Central memory CD4-positive, alpha-beta T cell (primary cell): ENCODE data around the gene FBN2.
"Not testable (repeated sequence)": the region's sequence is repeated elsewhere in the genome, so short reads cannot be mapped to it uniquely, and the experiment has no call there.

Experiments
- DNase-seq: peaks from one replicate; pipeline ENCODE4 v3.0.0; 2022

FBN2 gene

GRCh38 chr5:128475693-128476092, 62.4 kb downstream of the FBN2 start:
- DNase-seq = no peak

DNA sequence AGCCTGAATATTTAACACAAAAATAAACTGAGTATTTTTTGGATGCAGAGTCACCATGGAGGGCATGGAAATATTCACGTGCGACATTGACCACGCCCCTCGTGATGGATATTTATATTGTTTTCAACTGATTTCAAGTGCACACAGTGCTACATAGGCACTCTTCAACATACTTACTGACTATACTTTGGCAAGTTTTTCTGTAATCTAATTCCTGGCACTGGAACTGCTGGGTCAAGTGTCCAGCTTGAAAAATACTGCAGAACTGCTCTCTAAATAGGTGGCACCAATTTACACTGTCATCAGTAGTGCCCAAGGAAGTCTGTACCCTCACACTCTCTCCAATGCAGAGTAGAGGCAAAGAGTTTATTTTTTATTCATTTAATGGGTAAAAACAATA, 65.1 kb downstream of the FBN2 start:
- DNase-seq = no peak

DNA sequence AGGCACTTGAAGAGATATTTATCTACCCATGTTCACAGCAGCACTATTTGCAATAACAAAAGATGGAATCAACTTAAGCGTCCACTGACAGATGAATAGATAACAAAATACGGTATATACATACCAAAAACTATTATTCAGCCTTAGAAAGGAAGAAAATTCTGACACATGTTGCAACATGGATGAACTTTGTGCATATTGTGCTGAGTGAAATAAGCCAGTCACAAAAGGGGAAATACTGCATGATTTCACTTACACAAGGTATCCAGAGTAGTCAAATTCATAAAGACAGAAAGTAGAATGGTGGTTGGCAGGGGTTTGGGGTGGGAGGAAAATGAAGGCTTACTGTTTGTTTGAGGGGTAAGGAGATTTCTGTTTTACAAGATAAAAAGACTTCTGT, 66.0 kb downstream of the FBN2 start:
- DNase-seq = no peak

- no peak for DNase-seq
These were observed 67.4 kb downstream of the FBN2 start for GRCh38 chr5:128470663-128471062.

DNA sequence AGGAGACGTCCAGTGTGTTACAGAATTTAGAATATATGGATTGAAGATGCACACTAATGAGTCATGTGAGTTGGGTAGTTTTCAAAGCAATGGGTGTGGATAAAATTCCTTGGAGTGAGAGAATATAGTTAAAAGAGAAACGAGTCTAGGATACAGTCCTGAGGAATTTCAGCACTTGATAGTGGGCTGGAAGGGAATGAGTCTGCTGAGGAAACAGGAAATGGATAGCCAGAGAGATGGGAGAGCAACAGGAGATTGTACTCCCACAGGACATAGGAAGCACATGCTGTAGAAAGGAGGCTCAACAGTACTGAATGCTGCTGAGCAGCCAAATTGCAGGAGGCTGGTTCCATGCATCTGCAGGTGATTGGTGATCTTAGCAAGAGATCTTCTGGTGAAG, 68.1 kb downstream of the FBN2 start:
- DNase-seq = no peak

DNA sequence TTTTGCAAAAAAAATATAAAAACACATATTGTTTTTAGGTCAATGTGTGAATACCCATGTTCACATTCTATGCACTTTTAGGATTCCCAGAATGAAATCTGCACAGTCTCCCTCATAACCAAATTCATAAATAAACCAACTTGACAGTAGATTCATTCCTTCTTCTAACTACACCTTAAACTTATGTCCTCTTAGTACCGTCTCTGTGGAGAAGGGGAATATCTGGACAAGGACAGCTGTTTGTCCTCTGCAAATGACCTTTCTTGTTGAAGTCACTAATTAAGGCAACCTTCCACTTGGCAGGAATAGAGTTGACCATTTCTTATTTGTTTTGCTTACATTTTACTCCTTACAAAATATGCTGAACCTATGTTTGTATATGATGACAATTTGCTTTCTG, 71.1 kb downstream of the FBN2 start:
- no peak for DNase-seq

- no peak for DNase-seq
These were observed 71.5 kb downstream of the FBN2 start for GRCh38 chr5:128466554-128466953.

GRCh38 chr5:128464596-128464995, 73.4 kb downstream of the FBN2 start:
- no peak for DNase-seq

DNA sequence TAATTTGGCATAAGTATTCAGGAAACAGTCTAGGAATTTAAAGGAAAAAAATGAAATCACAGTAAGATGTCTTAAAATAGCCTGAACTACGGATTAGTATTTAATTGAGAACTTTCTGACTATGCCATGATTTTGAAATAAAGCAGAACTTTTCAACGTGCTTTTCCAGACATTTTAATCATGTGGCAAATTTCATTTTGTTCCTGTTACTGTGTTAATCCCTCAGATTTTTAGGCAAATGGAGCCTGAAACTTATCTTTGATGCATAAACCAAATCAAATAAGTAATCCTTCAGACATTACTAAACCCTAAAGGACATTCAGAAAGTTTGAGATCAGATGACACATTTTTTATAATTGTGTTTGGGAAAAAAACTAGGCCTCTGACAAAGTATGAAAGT, 75.7 kb downstream of the FBN2 start:
- DNase-seq = no peak

DNA sequence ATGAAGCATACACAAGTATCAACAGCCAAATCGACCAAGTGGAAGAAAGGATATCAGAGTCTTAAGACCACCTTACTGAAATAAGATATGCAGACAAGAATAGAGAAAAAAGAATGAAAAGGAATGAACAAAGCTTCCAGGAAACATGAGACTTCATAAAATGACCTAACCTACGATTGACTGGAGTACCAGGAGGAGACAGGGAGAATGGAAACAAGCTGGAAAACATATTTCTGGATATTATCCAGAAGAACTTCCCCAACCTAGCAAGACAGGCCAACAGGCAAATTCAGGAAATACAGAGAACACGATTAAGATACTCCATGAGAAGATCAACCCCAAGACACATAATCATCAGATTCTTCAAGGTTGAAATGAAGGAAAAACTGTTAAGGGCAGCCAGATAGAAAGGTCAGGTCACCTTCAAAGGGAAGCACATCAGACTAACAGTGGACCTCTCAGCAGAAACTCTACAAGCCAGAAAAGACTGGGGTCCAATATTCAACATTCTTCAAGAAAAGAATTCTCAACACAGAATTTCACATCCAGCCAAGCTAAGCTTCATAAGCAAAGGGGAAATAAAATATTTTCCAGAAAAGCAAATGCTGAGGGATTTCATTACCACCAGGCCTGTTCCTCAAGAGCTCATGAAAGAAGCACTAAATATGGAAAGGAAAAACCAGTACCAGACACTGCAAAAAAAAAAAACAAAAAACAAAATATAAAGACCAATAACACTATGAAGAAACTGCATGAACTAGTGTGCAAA, 80.7 kb downstream of the FBN2 start:
- DNase-seq = not testable (repeated sequence)

DNA sequence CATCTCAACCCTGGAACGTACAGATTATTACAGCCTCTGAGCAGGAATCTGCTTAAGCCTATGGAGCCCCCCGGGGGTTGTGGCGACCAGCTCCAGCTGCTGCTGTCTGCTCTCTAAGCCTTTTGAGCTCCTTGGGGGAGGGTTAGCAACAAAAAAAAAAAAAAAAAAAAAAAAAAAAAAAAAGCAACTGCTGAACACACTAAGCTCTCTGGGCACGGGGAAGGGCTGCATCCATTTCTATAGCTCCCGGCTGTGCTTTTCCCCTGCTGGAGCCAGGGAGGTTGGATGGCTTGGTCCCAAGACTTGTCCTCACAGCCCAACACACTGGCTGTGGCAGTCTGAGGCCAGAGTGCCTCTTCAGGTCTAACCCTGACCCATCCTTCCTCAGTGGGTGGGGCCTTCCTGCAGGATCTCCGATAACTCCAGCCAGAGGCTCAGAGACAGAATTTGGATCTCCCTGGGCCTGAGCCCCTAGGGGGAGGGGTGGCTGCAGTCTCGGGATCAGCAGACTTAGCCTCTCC, 82.1 kb downstream of the FBN2 start:
- no peak for DNase-seq

- no peak for DNase-seq
These were observed 84.9 kb downstream of the FBN2 start for GRCh38 chr5:128453121-128453520.

- DNase-seq = not testable (repeated sequence)
These were observed 90.8 kb downstream of the FBN2 start for GRCh38 chr5:128447224-128447623.

DNA sequence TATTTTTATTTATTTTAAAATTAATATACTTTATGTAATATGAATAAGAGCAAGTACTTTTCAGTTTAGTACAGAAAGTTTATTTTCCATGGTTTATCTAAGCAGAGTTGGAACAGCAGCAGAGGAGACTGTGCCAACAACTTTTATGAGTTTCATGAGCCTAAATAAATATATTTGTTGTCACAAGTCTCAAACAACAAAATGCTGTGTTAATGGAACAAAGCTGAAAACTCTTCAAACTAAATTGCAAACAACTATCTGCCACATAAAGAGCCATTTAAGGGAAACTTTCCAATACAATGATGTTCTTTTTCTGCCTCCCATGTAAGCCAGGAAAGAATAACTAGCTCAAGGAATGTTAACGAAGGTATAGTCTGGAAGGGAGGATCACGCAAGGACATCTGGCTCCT, 96.1 kb downstream of the FBN2 start:
- DNase-seq = no peak

DNA sequence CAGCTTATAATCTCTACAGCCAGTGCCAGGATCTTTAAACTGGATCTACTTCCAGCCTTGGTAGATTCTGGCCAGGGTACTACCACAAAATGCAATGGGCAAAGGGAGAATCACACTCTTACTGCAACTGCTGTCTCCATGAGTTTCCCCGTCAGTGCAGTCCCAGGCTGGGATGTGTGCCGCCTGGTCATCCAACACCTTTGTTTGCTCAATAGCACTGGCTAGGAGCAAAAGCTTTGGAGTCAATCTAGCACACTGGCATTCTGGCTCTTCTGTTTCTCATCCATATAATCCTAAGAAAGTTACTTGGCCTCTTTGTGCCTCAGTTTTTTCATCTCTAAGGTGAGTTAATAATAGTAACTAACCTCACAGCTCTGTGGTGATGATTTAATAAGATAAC, 96.9 kb downstream of the FBN2 start:
- no peak for DNase-seq

- DNase-seq = no peak
These were observed 101.3 kb downstream of the FBN2 start for GRCh38 chr5:128436749-128437188.

- no peak for DNase-seq
These were observed 102.2 kb downstream of the FBN2 start for GRCh38 chr5:128435861-128436260.

DNA sequence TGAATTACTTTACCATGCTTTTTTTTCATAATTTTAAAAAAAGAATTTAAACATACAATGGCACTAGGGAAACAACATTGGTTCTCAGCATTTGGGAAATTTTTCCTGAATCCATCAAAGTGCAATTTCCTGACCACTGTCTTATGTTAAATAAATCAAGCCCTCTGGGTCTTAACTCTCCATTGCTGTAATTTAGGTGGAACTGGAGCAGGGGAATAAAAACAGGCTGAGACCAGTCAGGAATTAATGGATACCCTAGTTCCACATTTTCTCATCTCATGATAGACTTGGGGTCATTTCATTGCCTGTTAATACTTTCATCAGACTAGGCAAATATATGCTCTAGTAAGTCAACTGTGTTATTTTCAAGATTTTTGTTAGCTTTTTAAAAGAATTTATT, 103.1 kb downstream of the FBN2 start:
- no peak for DNase-seq

- DNase-seq = no peak
These were observed 105.1 kb downstream of the FBN2 start for GRCh38 chr5:128432913-128433440.

DNA sequence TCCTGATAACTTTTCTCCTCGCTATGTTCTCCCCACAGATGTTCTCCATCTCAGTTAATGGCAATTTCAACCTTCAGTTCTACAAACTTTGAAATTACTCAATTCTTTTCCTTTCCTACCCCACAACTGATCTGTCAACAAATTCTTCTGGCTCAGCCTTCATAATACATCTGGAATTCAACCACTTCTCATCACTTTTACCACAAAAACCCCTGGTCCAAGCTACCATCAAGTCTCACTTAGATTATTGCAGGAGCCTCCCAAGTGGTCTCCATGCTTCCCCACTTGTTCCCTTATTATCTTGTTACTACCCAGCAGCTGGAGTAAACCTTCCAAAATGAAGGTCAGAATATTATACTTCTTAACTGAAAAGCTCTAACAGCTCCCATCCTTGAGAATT, 110.1 kb downstream of the FBN2 start:
- no peak for DNase-seq

DNA sequence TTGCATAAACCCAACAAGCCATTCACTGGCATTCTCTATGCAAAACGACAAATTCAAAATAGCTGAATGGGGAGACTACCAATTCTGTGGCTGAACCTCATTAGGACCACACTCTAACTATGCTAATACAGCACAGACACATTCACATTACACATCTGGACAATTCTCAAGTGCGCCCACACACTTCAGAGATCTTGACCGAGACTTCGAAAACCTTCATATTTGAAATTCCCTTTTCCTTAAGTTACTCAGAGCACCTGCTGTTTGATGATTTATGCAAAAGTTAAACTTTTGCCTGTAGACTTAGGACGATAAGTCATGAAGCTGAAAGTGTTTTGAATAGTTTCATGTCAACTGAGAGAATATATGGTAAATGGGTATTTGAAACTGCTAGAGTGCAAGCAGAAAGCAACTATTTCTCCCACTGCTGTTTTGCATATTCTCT, 111.9 kb downstream of the FBN2 start:
- no peak for DNase-seq

DNA sequence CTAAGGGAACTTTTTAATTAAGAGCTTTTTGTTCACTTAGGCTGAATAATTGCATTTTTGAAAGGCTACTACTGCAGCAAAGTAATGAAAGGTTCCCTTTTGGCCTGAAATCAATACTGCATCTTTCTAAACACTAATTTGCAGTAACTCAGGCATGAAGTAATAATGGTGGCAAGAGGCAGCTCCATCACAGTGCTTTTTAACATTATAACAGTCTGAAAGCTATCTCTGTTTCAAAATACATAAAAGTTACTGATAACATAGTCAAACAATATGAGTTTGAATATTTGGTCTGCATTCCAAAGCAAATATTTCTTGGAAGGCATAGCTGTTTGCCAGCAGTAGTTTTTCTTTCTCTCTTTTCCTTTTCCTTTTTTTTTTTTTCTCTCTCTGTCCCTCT, 113.4 kb downstream of the FBN2 start:
- no peak for DNase-seq

- DNase-seq = no peak
These were observed 115.4 kb downstream of the FBN2 start for GRCh38 chr5:128422612-128423011.

- DNase-seq = no peak
These were observed 123.6 kb downstream of the FBN2 start for GRCh38 chr5:128414469-128414868.

- no peak for DNase-seq
These were observed 124.7 kb downstream of the FBN2 start for GRCh38 chr5:128413356-128413755.
